ENCODE data around the gene GAREM1.
A peak's percentile ranks its signal among the peaks of the same experiment; 100 is the strongest.

DNA sequence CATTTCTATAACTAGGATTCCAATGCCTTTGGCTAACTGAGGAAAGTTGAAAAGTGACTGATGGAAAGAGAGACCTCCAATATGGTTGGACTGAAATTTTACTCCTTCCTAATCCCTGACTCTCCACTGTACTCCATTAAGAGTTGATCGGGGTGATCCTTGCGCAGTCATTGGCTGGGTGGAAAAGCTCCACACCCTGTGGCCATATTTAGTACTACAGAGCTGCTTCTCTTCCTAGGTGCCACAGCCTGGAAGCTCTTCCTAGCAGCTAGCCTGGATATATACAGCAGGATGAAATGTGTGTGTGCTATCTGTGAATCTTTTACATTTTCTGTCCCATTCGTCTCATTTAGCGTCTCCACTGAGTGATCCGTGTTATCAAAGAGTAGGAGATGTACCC is 209.7 kb downstream of the GAREM1 start:
- TF ChIP-seq POLR2A (IDR thresholded peaks at IDR 0.05), result no peak
- TF ChIP-seq, protein P1, sequence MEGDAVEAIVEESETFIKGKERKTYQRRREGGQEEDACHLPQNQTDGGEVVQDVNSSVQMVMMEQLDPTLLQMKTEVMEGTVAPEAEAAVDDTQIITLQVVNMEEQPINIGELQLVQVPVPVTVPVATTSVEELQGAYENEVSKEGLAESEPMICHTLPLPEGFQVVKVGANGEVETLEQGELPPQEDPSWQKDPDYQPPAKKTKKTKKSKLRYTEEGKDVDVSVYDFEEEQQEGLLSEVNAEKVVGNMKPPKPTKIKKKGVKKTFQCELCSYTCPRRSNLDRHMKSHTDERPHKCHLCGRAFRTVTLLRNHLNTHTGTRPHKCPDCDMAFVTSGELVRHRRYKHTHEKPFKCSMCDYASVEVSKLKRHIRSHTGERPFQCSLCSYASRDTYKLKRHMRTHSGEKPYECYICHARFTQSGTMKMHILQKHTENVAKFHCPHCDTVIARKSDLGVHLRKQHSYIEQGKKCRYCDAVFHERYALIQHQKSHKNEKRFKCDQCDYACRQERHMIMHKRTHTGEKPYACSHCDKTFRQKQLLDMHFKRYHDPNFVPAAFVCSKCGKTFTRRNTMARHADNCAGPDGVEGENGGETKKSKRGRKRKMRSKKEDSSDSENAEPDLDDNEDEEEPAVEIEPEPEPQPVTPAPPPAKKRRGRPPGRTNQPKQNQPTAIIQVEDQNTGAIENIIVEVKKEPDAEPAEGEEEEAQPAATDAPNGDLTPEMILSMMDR (IDR thresholded peaks at IDR 0.05), result peak in 2 of 6 experiments; percentile 5 to 23

All from Peyer's patch (tissue), 4 donors.